CD14-positive monocyte (primary cell): Measurements from ENCODE around the gene TNFAIP6. TPM values are rescaled to one million over a fixed set of nuclear protein-coding genes. Genes with fewer than 3 reads are reported as not detected.
"Not testable (repeated sequence)": the region's sequence is repeated elsewhere in the genome, so short reads cannot be mapped to it uniquely, and the experiment has no call there.

ENCODE experiments used
- DNase-seq, 3 donors: peaks; one replicate each; pipeline ENCODE4 v3.0.0-alpha.2; 2011 to 2022
- H2AFZ ChIP-seq: 2 replicates; pipeline ENCODE4 v1.6.0; 2012; ENCODE audit warnings: mild to moderate bottlenecking, low read depth, low read length, inconsistent platforms; ENCODE audit not compliant: insufficient read depth, poor library complexity, severe bottlenecking
- H3K27ac ChIP-seq, 2 donors: 1 replicate in 1 of 2; 2 replicates in 1 of 2; pipeline ENCODE4 v1.5.1; 2012 to 2013; ENCODE audit warnings: low read length in 2 of 2, control low read depth in 1 of 2, inconsistent platforms in 1 of 2, low read depth in 1 of 2, mild to moderate bottlenecking in 1 of 2
- H3K27me3 ChIP-seq, 2 donors: one replicate each; pipeline versions ENCODE4 v1.6.0 to v1.6.1; 2011 to 2013; ENCODE audit warnings: low read length in 2 of 2; ENCODE audit not compliant: control insufficient read depth in 2 of 2, insufficient read depth in 2 of 2
- H3K36me3 ChIP-seq, 2 donors: replicated peaks in 1 of 2; 1 replicate in 1 of 2; 2 replicates in 1 of 2; pipeline versions ENCODE4 v1.5.1 to v1.6.1; 2012 to 2013; ENCODE audit warnings: low read length in 2 of 2, control low read depth in 1 of 2, inconsistent platforms in 1 of 2, mild to moderate bottlenecking in 1 of 2; ENCODE audit not compliant: insufficient read depth in 2 of 2, control insufficient read depth in 1 of 2
- H3K4me1 ChIP-seq, 2 donors: 1 replicate in 1 of 2; 2 replicates in 1 of 2; pipeline versions ENCODE4 v1.5.1 to v1.6.1; 2012 to 2013; ENCODE audit warnings: low read length in 2 of 2, control low read depth in 1 of 2, inconsistent platforms in 1 of 2, mild to moderate bottlenecking in 1 of 2, moderate library complexity in 1 of 2; ENCODE audit not compliant: insufficient read depth in 2 of 2, control insufficient read depth in 1 of 2
- H3K4me2 ChIP-seq: replicated peaks from 2 replicates; pipeline ENCODE3; 2012; ENCODE audit warnings: low read length, moderate library complexity, mild to moderate bottlenecking; ENCODE audit not compliant: poor library complexity, severe bottlenecking; ENCODE audit errors: extremely low read depth
- H3K4me3 ChIP-seq, 3 experiments: fragments of 200-600 bp in 1 of 3; sonication (generic) in 1 of 3; replicated peaks in 1 of 3; 1 replicate in 2 of 3; 2 replicates in 1 of 3; pipeline ENCODE4 v1.5.1; 2011 to 2013; ENCODE audit warnings: low read length in 3 of 3, mild to moderate bottlenecking in 3 of 3, control low read depth in 2 of 3, low read depth in 2 of 3, inconsistent platforms in 1 of 3, moderate library complexity in 1 of 3
- H3K79me2 ChIP-seq: 2 replicates; pipeline ENCODE4 v1.6.0; 2012; ENCODE audit warnings: mild to moderate bottlenecking, control low read depth, inconsistent platforms, low read length, moderate library complexity; ENCODE audit not compliant: insufficient read depth
- H3K9ac ChIP-seq: 2 replicates; pipeline ENCODE4 v1.6.0; 2017; ENCODE audit warnings: low read length, mild to moderate bottlenecking; ENCODE audit not compliant: insufficient read depth, poor library complexity, severe bottlenecking
- H3K9me3 ChIP-seq, 2 donors: replicated peaks in 1 of 2; 1 replicate in 1 of 2; 2 replicates in 1 of 2; pipeline versions ENCODE4 v1.5.1 to v1.6.1; 2012 to 2013; ENCODE audit warnings: low read length in 2 of 2, control low read depth in 1 of 2; ENCODE audit not compliant: control insufficient read depth in 1 of 2, insufficient read depth in 1 of 2
- H4K20me1 ChIP-seq: 2 replicates; pipeline ENCODE4 v1.6.0; 2012; ENCODE audit warnings: mild to moderate bottlenecking, low read length, control low read depth, moderate library complexity; ENCODE audit not compliant: insufficient read depth
- H3K27ac Mint-ChIP-seq, 7 donors: one replicate each; pipeline ENCODE4 v1.8.0; 2020; ENCODE audit warnings: mild to moderate bottlenecking in 7 of 7, mixed read lengths in 7 of 7, moderate library complexity in 6 of 7, inconsistent platforms in 2 of 7
- H3K27me3 Mint-ChIP-seq, 3 donors: one replicate each; pipeline ENCODE4 v1.8.0; 2021 to 2022; ENCODE audit warnings: low read depth in 3 of 3, mild to moderate bottlenecking in 3 of 3, mixed read lengths in 3 of 3, moderate library complexity in 3 of 3, inconsistent platforms in 1 of 3
- H3K36me3 Mint-ChIP-seq, 2 donors: one replicate each; pipeline ENCODE4 v1.8.0; 2020; ENCODE audit warnings: mixed read lengths in 2 of 2, inconsistent platforms in 1 of 2, mild to moderate bottlenecking in 1 of 2
- H3K4me1 Mint-ChIP-seq: one replicate; pipeline ENCODE4 v1.8.0; 2020; ENCODE audit warnings: mild to moderate bottlenecking, mixed read lengths
- H3K4me3 Mint-ChIP-seq, 2 donors: one replicate each; pipeline ENCODE4 v1.8.0; 2020; ENCODE audit warnings: mild to moderate bottlenecking in 2 of 2, mixed read lengths in 2 of 2, moderate library complexity in 1 of 2
- H3K9me3 Mint-ChIP-seq, 7 donors: one replicate each; pipeline ENCODE4 v1.8.0; 2020 to 2022; ENCODE audit warnings: mixed read lengths in 7 of 7, mild to moderate bottlenecking in 6 of 7, moderate library complexity in 6 of 7, inconsistent platforms in 2 of 7
- CTCF ChIP-seq: fragments of 200-600 bp; IDR thresholded peaks from one replicate; pipeline ENCODE4 v1.8.0; 2022; ENCODE audit warnings: antibody characterized with exemption, mild to moderate bottlenecking
- WGBS: methylation state at CpG from one replicate; pipeline ENCODE4 v1.1.5; 2013; ENCODE audit warnings: missing lambda C conversion rate; ENCODE audit not compliant: insufficient coverage; 5-methylcytosine and 5-hydroxymethylcytosine counted together
- intact Hi-C, 2 donors: fragments of 100-400 bp; cut with micrococcal nuclease; formaldehyde crosslinking; loops; one replicate each; pipeline versions ENCODE4 v1.15.0 to v1.15.1; 2023
- polyA plus RNA-seq, 3 donors: library from polyadenylated mRNA; depleted of rRNA in 1 of 3; unstranded in 2 of 3; stranded (reverse) in 1 of 3; fragments of 300-500 nt in 2 of 3; fragments of >200 nt in 1 of 3; fragmentation: Illumina TruSeq in 2 of 3; gene quantifications; 1 replicate in 2 of 3; 2 replicates in 1 of 3; pipeline ENCODE4 v1.2.3, GENCODE V29; 2012 to 2021

Gene TNFAIP6
- polyA plus RNA-seq, 3 donors: 2.6 to 8.2 (median 3.5) TPM

DNA sequence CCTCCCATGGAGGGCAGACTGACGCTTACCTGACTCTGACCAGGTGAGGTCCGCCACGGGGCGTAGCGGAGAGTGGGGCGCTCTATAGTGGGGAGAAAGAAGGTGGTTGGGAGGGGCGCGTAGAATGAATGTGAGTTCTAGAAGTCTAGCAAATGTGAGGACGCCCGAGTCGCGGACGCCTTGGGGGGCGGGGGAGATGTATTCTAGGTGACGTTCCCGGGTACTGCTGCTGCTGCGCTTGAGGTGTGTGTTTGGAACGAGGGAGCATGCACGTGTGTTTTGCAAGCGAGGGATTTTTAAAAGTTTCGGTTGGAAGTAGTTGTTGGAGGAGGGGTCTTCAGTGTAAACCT lies 53.1 kb downstream of the TNFAIP6 start:
- Histone ChIP-seq H4K20me1 (no peaks in the 10 kb centered on the region), H3K4me3 (peak overlapping the region; percentile 68 to 96 (median 91)), H3K36me3 (peaks cover 20 to 37% of the 10 kb centered on the region in 2 donors), H3K27me3 (no peaks in the 10 kb centered on the region), H3K27ac (peak overlapping the region; percentile 89), H3K79me2 (peaks cover 53% of the 10 kb centered on the region), H3K4me2 (peak overlapping the region; percentile 95), H2AFZ (peak overlapping the region; percentile 93), H3K4me1 (peaks cover 9 to 21% of the 10 kb centered on the region in 2 donors), H3K9ac (peak overlapping the region; percentile 91), H3K9me3 (no peaks in the 10 kb centered on the region)
- intact Hi-C loops: loop anchor here in 1 of 2 donors (5.0 kb wide), 1 partner anchor 123 kb away; the partner anchor contains the start of gene NMI
- peaks cover 17 to 38% of the 10 kb centered on the region in 2 donors for H3K36me3 Mint-ChIP-seq
- 0% methylated on average over 18 of the region's 21 CpGs for WGBS
- H3K27ac Mint-ChIP-seq: peak overlapping the region; percentile 92 to 97 (median 95)
- no peaks in the 10 kb centered on the region for H3K9me3 Mint-ChIP-seq
- peaks cover 18% of the 10 kb centered on the region for H3K4me1 Mint-ChIP-seq
- DNase-seq: peak in 1 of 3 donors; percentile 10
- no peak for TF ChIP-seq CTCF
- peak overlapping the region; percentile 99 for H3K4me3 Mint-ChIP-seq
- H3K27me3 Mint-ChIP-seq: peaks cover 0 to 3% (median 0%) of the 10 kb centered on the region in 3 donors

- no peak for TF ChIP-seq CTCF
- Mint-ChIP-seq H3K27ac (no peak overlapping the region), H3K36me3 (peaks cover 58 to 88% of the 10 kb centered on the region in 2 donors), H3K4me1 (no peaks in the 10 kb centered on the region), H3K27me3 (no peaks in the 10 kb centered on the region), H3K4me3 (no peak overlapping the region), H3K9me3 (no peaks in the 10 kb centered on the region)
- Histone ChIP-seq H3K27me3 (no peaks in the 10 kb centered on the region), H2AFZ (no peak overlapping the region), H4K20me1 (peaks cover 5% of the 10 kb centered on the region), H3K36me3 (peaks cover 74 to 96% of the 10 kb centered on the region in 2 donors), H3K9ac (no peak overlapping the region), H3K4me2 (no peak overlapping the region), H3K4me3 (no peak overlapping the region), H3K4me1 (no peaks in the 10 kb centered on the region), H3K79me2 (peaks cover 81% of the 10 kb centered on the region), H3K9me3 (no peaks in the 10 kb centered on the region), H3K27ac (no peak overlapping the region)
- no CpG with 5 or more reads among the region's 3 CpGs for WGBS
- DNase-seq: no peak
- intact Hi-C loops: no loop called here
These were observed 60.3 kb downstream of the TNFAIP6 start for GRCh38 chr2:151417650-151418049.

- H3K9me3 Mint-ChIP-seq, DNase-seq, intact Hi-C loops, H3K9ac ChIP-seq, H2AFZ ChIP-seq, H3K4me2 ChIP-seq, H3K4me3 Mint-ChIP-seq, H3K4me3 ChIP-seq, H3K9me3 ChIP-seq, H3K27me3 Mint-ChIP-seq, H3K4me1 Mint-ChIP-seq, H3K4me1 ChIP-seq, H3K27me3 ChIP-seq, H4K20me1 ChIP-seq: not testable (repeated sequence)
- Histone ChIP-seq H3K27ac (peak overlapping the region in 1 of 2 donors; percentile 2), H3K36me3 (peaks cover 63 to 99% of the 10 kb centered on the region in 2 donors), H3K79me2 (peaks cover 88% of the 10 kb centered on the region)
- H3K27ac Mint-ChIP-seq: peak overlapping the region in 1 of 7 donors; percentile 51
- H3K36me3 Mint-ChIP-seq: peaks cover 67 to 90% of the 10 kb centered on the region in 2 donors
- no CpG with 5 or more reads among the region's 12 CpGs for WGBS
These were observed 64.3 kb downstream of the TNFAIP6 start for GRCh38 chr2:151421681-151422080.
